Sigmoid colon (tissue), 4 donors: ENCODE measurements around the gene TAS2R40.

Experiments used
- CTCF ChIP-seq, 4 experiments: fragments of 450-650 bp in 3 of 4; fragments of 200-600 bp in 1 of 4; IDR thresholded peaks; one replicate each; pipeline ENCODE4 v1.5.1; 2016 to 2019; ENCODE audit warnings: antibody characterized with exemption in 4 of 4, mild to moderate bottlenecking in 3 of 4, moderate library complexity in 2 of 4
- EP300 ChIP-seq, 4 donors: sonication (generic); formaldehyde crosslinking; IDR thresholded peaks; one replicate each; pipeline ENCODE4 v1.6.1; 2017; ENCODE audit warnings: antibody characterized with exemption in 4 of 4
- POLR2A ChIP-seq, 2 donors: fragments of 450-650 bp; IDR thresholded peaks; one replicate each; pipeline ENCODE4 v1.6.1; 2016; ENCODE audit warnings: antibody characterized with exemption in 2 of 2, mild to moderate bottlenecking in 2 of 2, moderate library complexity in 2 of 2
- POLR2AphosphoS5 ChIP-seq, 4 donors: sonication (generic); formaldehyde crosslinking; IDR thresholded peaks; one replicate each; pipeline ENCODE4 v1.6.1; 2017; ENCODE audit warnings: antibody characterized with exemption in 4 of 4

GRCh38 chr7:143248761-143249354 is 27.0 kb downstream of the TAS2R40 start:
- TF ChIP-seq CTCF (IDR thresholded peaks at IDR 0.05) (no peak), POLR2A (IDR thresholded peaks at IDR 0.05) (no peak), POLR2AphosphoS5 (IDR thresholded peaks at IDR 0.05) (no peak), EP300 (IDR thresholded peaks at IDR 0.05) (no peak)
